GM12891 (cell line): ENCODE results near the gene ACVR1.

Experiments
- PAX5 ChIP-seq: IDR thresholded peaks from 2 replicates; pipeline ENCODE4 v1.6.1; 2011; ENCODE audit warnings: low read length, moderate library complexity, mild to moderate bottlenecking; ENCODE audit not compliant: insufficient read depth, severe bottlenecking
- POLR2A ChIP-seq: IDR thresholded peaks from 2 replicates; pipeline ENCODE4 v1.6.1; 2011; ENCODE audit warnings: low read depth, low read length, control low read depth
- POLR2AphosphoS5 ChIP-seq: IDR thresholded peaks from 2 replicates; pipeline ENCODE4 v1.6.1; 2011; ENCODE audit warnings: low read depth, low read length, control low read depth
- POU2F2 ChIP-seq: IDR thresholded peaks from 2 replicates; pipeline ENCODE4 v1.6.1; 2011; ENCODE audit warnings: low read depth, mild to moderate bottlenecking, control low read depth, low read length, moderate library complexity
- SPI1 ChIP-seq: IDR thresholded peaks from 2 replicates; pipeline ENCODE4 v1.6.1; 2011; ENCODE audit warnings: low read depth, low read length, control low read depth
- TAF1 ChIP-seq: IDR thresholded peaks from 2 replicates; pipeline ENCODE4 v1.6.1; 2011; ENCODE audit warnings: low read depth, low read length, control low read depth

DNA sequence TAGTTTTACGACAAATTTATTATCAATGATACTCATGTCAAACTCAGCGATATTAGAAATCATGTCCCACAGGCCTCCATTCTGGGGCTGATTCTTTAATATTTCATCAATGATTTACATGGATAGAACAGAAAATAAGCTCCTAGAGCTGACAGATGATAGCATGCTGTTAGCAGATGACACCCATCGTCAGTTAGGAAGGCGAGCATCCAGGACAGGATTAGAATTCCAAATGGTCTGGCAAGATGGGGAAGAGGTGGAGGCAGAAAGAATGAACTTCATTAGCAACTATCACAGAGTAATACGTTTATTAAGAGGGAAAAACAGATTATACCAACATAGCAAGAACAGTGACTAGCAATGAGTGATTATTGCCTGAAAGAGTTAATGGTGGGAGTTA lies 46.2 kb upstream of the ACVR1 start:
- TF ChIP-seq POLR2AphosphoS5: no peak
- TF ChIP-seq POLR2A: no peak
- TF ChIP-seq TAF1: no peak
- TF ChIP-seq SPI1: no peak
- TF ChIP-seq PAX5: no peak
- no peak for TF ChIP-seq POU2F2
